GM18505 (cell line): Measurements from ENCODE around the gene DYNLT4.
"Not testable (repeated sequence)": the region's sequence is repeated elsewhere in the genome, so short reads cannot be mapped to it uniquely, and the experiment has no call there.

Experiments used
- ATAC-seq: cut with Tn5 transposase; IDR thresholded peaks from one replicate; pipeline ENCODE4 v1.9.1; 2021; ENCODE audit not compliant: unreplicated experiment
- POLR2A ChIP-seq: IDR thresholded peaks from 4 replicates; pipeline ENCODE4 v1.6.1; 2011; ENCODE audit warnings: borderline replicate concordance; ENCODE audit not compliant: insufficient read depth, insufficient read length; ENCODE audit errors: extremely low read depth

DYNLT4 gene

GRCh38 chr1:44798481-44799365 is 8.4 kb downstream of the DYNLT4 start:
- no peak for ATAC-seq
- TF ChIP-seq POLR2A, result no peak

GRCh38 chr1:44797886-44798285 is 9.3 kb downstream of the DYNLT4 start:
- not testable (repeated sequence) for ATAC-seq

- TF ChIP-seq POLR2A, result no peak
- ATAC-seq, result no peak
Measured at GRCh38 chr1:44792736-44793502, 14.2 kb downstream of the DYNLT4 start.

- no peak for TF ChIP-seq POLR2A
- ATAC-seq, result no peak
Measured at GRCh38 chr1:44790968-44791801, 16.0 kb downstream of the DYNLT4 start.

GRCh38 chr1:44788120-44788860 is 18.9 kb downstream of the DYNLT4 start, which contains the start of gene BEST4:
TSS of gene BEST4 (minus strand) at chr1:44788170. CDS start at chr1:44787705, 465 bp downstream.
- ATAC-seq, result no peak
- TF ChIP-seq POLR2A, result no peak

- no peak for TF ChIP-seq POLR2A
- no peak for ATAC-seq
Measured at GRCh38 chr1:44787506-44787905, 19.6 kb downstream of the DYNLT4 start.

- no peak for TF ChIP-seq POLR2A
- no peak for ATAC-seq
Measured at GRCh38 chr1:44786841-44787426, 20.2 kb downstream of the DYNLT4 start.

- peak; percentile 53 for TF ChIP-seq POLR2A
- ATAC-seq, result no peak
Measured at GRCh38 chr1:44786138-44786840, 20.9 kb downstream of the DYNLT4 start.

GRCh38 chr1:44785501-44786137 is 21.5 kb downstream of the DYNLT4 start:
- no peak for ATAC-seq
- TF ChIP-seq POLR2A, result no peak

GRCh38 chr1:44785029-44785380 is 22.1 kb downstream of the DYNLT4 start:
- ATAC-seq, result no peak
- no peak for TF ChIP-seq POLR2A
